Activated CD8-positive, alpha-beta T cell treated with anti-CD3 and anti-CD28 coated beads, Interleukin-2, amount 10 ng/mL, durations not matched to agents 7 days and 5 days (primary cell): Measurements from ENCODE around the gene MPRIP. TPM values are rescaled to one million over a fixed set of nuclear protein-coding genes. Genes with fewer than 3 reads are reported as not detected.

Experiments used
- ATAC-seq: fragments of 150-1000 bp; cut with Tn5 transposase; one replicate; pipeline ENCODE4 v1.10.0; 2021; ENCODE audit warnings: moderate library complexity
- CTCF ChIA-PET: fragments of 350-600 bp; sonication (Branson Sonifier 250); formaldehyde crosslinking; loops from one replicate; lab custom pipeline; 2021; ENCODE audit warnings: antibody characterized with exemption; lab: Charles Lee
- POLR2A ChIA-PET: fragments of 350-600 bp; sonication (Branson Sonifier 250); formaldehyde crosslinking; loops from one replicate; lab custom pipeline; 2021; ENCODE audit warnings: antibody characterized with exemption; lab: Charles Lee
- DNase-seq: peaks from one replicate; pipeline ENCODE4 v3.0.0-alpha.2; 2020
- H3K27ac Mint-ChIP-seq: one replicate; pipeline ENCODE4 v1.8.0; 2021; ENCODE audit warnings: mild to moderate bottlenecking, mixed read lengths
- H3K27me3 Mint-ChIP-seq: one replicate; pipeline ENCODE4 v1.8.0; 2021; ENCODE audit warnings: low read depth, mixed read lengths
- H3K36me3 Mint-ChIP-seq: one replicate; pipeline ENCODE4 v1.8.0; 2021; ENCODE audit warnings: low read depth, mixed read lengths
- H3K4me1 Mint-ChIP-seq: one replicate; pipeline ENCODE4 v1.8.0; 2021; ENCODE audit warnings: low read depth, mixed read lengths
- H3K4me3 Mint-ChIP-seq: one replicate; pipeline ENCODE4 v1.8.0; 2021; ENCODE audit warnings: mild to moderate bottlenecking, mixed read lengths
- H3K9me3 Mint-ChIP-seq: one replicate; pipeline ENCODE4 v1.8.0; 2022; ENCODE audit warnings: mixed read lengths; ENCODE audit not compliant: insufficient read depth
- total RNA-seq, 2 experiments: library from RNA; stranded (reverse); gene quantifications; one replicate each; pipeline ENCODE4 v1.2.3, GENCODE V29; 2021

MPRIP gene
- total RNA-seq, 2 experiments from 2014 or later: 217 to 226 TPM

- H3K27ac Mint-ChIP-seq: no peak overlapping the region
Observed at GRCh38 chr17:17035490-17035889, 6.8 kb upstream of the MPRIP start.

DNA sequence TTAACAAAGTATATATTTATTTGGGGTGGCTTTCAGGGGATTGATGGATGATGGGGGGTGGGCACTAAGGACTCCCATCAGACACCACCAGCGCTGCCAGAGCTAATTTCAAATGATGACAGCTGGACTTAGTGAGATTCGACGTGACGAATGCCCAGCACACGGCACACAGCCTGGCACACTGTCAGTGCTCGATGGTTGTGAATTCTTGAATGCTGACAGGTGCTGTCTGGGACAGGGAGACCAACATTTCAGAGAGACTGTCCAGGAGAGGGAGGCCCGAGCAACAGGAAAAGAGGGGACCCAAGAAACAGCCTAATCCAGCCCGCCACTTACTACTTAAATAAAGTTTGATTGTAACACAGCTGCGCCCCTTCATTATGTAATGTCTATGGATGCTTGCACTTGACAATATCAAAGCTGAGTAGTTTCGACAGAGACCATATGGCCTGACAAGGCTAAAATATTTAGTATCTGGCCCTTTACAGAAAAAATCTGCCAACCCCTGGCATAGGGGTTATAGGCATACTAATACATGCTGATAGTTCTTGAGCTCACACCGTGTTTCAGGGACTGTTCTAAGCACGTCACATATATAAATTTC lies 6.2 kb upstream of the MPRIP start:
- ATAC-seq (no peak), DNase-seq (no peak)
- Mint-ChIP-seq H3K27me3 (peaks cover 5% of the 10 kb centered on the region), H3K4me3 (no peak overlapping the region), H3K27ac (no peak overlapping the region), H3K9me3 (no peaks in the 10 kb centered on the region), H3K36me3 (no peaks in the 10 kb centered on the region), H3K4me1 (peaks cover under 1% of the 10 kb centered on the region)
- ChIA-PET POLR2A (interaction anchor here (0.6 to 0.8 kb wide), 2 partner anchors 24 to 210 kb away, joined by 3 read pairs; no protein-coding TSS in a partner anchor), CTCF (no interaction called here)

More at GRCh38 chr17:17035490-17035889, 6.8 kb upstream of the MPRIP start:
- Mint-ChIP-seq H3K4me1 (no peaks in the 10 kb centered on the region), H3K9me3 (no peaks in the 10 kb centered on the region), H3K27me3 (peaks cover 5% of the 10 kb centered on the region), H3K36me3 (no peaks in the 10 kb centered on the region), H3K4me3 (no peak overlapping the region)
- no peak for ATAC-seq
- CTCF ChIA-PET: interaction anchor here (1.7 kb wide), 1 partner anchor 44 kb away, joined by 3 read pairs; no protein-coding TSS in a partner anchor
- POLR2A ChIA-PET: interaction anchor here (0.6 kb wide), 1 partner anchor 211 kb away, joined by 3 read pairs; no protein-coding TSS in a partner anchor
- no peak for DNase-seq

DNA sequence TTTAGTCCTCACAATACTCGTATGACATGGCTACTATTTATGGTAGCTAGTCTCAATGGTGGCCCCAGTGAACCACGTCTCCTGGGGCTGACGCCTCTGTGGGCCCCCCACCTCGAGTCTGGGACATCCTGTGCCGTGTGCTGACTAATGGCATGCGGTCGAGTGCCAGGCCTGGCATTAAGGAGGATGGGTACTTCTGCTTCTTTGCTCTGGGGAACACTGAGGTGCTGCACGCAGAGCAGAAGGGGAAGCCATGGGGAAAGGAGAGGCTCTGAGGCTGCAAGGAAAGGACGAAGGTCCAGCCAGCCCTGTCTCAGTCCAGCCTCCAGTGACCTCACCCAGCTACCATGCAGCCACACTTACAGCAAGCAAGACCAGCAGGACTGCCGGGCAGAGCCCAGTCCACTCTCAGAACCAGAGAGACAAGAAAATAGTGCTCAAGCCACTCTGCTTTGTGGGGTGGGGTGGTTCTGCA lies 5.7 kb upstream of the MPRIP start:
- no peak overlapping the region for H3K4me3 Mint-ChIP-seq
- no peak for ATAC-seq
- peaks cover 5% of the 10 kb centered on the region for H3K27me3 Mint-ChIP-seq
- peaks cover 6% of the 10 kb centered on the region for H3K4me1 Mint-ChIP-seq
- H3K36me3 Mint-ChIP-seq: no peaks in the 10 kb centered on the region
- ChIA-PET CTCF (no interaction called here), POLR2A (interaction anchor here (0.8 kb wide), 1 partner anchor 24 kb away, joined by 3 read pairs; no protein-coding TSS in a partner anchor)
- DNase-seq: no peak
- H3K9me3 Mint-ChIP-seq: no peaks in the 10 kb centered on the region
- no peak overlapping the region for H3K27ac Mint-ChIP-seq

DNA sequence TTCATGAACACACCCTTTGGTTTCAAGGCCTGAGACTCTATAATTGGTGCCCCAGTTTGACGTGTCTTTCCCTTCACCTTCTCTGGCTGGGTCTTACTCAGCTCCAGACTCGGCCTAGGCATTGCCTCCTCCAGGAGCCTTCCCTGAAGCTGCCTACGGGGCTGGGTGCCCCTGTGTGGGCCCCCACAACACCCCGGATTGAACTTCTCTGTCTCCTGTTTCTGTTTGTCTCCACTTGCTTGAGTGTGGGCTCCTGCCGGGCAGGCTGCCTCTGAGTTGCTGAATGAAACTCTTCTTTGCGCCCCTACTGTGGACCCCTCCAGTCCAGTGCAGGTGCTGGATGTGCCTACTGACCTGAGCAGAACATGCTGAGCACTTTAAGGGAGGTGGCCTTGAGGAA lies 2.3 kb upstream of the MPRIP start:
- Mint-ChIP-seq H3K36me3 (peaks cover 4% of the 10 kb centered on the region), H3K4me1 (peaks cover 26% of the 10 kb centered on the region), H3K4me3 (no peak overlapping the region), H3K9me3 (no peaks in the 10 kb centered on the region), H3K27me3 (no peaks in the 10 kb centered on the region), H3K27ac (no peak overlapping the region)
- DNase-seq (no peak), ATAC-seq (no peak)
- POLR2A ChIA-PET: interaction anchor here (0.6 kb wide), 1 partner anchor 1324 kb away, joined by 3 read pairs; no protein-coding TSS in a partner anchor
- CTCF ChIA-PET: no interaction called here

DNA sequence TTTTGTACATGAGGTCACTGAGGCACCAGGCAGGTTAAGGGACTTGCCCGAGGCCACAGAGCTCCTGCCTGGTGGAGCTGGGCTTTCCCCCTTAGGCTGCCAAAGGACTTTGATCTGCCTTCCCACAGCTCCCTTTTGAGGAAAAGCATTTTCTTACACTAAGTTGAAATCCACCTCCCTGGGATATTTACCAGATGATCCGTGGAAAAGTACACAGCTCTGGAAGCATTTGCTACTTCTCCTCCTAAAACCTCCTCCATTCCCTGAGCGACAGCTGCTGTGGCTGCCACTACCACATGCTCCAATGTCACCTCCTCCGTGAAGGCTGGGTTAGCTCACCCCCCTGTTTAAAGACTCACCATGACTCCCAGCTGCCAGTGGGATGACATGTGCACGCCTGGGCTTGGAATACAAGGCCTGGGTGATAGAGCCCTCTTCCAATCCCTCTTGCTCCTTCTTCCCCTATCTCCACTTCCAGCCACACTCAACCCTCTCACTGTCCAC lies 1.2 kb upstream of the MPRIP start:
- Mint-ChIP-seq H3K9me3 (no peaks in the 10 kb centered on the region), H3K27ac (no peak overlapping the region), H3K27me3 (no peaks in the 10 kb centered on the region), H3K4me3 (peak overlapping the region; percentile 68), H3K4me1 (peaks cover 36% of the 10 kb centered on the region), H3K36me3 (peaks cover 10% of the 10 kb centered on the region)
- ATAC-seq (no peak), DNase-seq (no peak)
- CTCF ChIA-PET: interaction anchor here (1.0 kb wide), 1 partner anchor 67 kb away, joined by 3 read pairs; no protein-coding TSS in a partner anchor
- POLR2A ChIA-PET: interaction anchor here (1.1 kb wide), 1 partner anchor 113 kb away, joined by 3 read pairs; no protein-coding TSS in a partner anchor

- Mint-ChIP-seq H3K4me1 (peaks cover 39% of the 10 kb centered on the region), H3K36me3 (peaks cover 13% of the 10 kb centered on the region), H3K9me3 (no peaks in the 10 kb centered on the region), H3K4me3 (peak overlapping the region; percentile 68), H3K27ac (no peak overlapping the region), H3K27me3 (no peaks in the 10 kb centered on the region)
- DNase-seq (peak; percentile 98), ATAC-seq (peak; percentile 98)
- ChIA-PET CTCF (interaction anchor here (1.0 kb wide), 1 partner anchor 67 kb away, joined by 3 read pairs; no protein-coding TSS in a partner anchor), POLR2A (interaction anchor here (1.0 to 1.1 kb wide), 3 partner anchors 21 to 240 kb away, joined by 3 read pairs; partner anchors contain the start of gene COPS3)
Observed at GRCh38 chr17:17041571-17042383, 480 bp upstream of the MPRIP start.

DNA sequence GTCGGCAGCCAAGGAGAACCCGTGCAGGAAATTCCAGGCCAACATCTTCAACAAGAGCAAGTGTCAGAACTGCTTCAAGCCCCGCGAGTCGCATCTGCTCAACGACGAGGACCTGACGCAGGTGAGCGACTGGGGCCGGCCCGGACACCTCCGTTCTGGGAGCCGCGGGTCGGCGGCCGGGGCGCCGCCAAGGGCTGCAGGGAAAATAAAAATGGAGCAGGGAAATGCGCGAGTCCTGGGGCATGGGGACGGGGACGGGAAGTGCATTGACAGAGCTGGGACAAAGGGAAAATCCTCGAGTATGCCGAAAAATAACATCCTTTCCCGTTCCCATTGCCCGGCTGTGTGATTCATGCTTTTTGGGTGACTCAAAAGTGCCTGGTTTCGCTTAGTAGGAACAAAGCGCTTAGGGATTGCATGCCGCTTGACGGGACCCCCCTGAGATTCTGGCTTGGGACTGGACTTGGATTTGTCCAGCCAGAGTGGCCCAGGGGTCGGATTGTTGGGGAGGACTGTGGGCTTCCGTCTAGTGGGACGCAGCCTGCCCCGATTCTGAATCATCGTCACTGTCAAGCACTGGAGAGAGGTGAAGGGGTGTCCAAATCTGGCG lies 699 bp downstream of the MPRIP start:
- Mint-ChIP-seq H3K27ac (peak overlapping the region; percentile 76), H3K9me3 (no peaks in the 10 kb centered on the region), H3K27me3 (no peaks in the 10 kb centered on the region), H3K4me1 (peaks cover 46% of the 10 kb centered on the region), H3K4me3 (peak overlapping the region; percentile 95), H3K36me3 (peaks cover 16% of the 10 kb centered on the region)
- ChIA-PET POLR2A (interaction anchor here (1.0 kb wide), 1 partner anchor 20 kb away, joined by 3 read pairs; no protein-coding TSS in a partner anchor), CTCF (no interaction called here)
- peak; percentile 33 for DNase-seq
- ATAC-seq: peak; percentile 6

- Mint-ChIP-seq H3K4me3 (peak overlapping the region; percentile 95), H3K36me3 (peaks cover 16% of the 10 kb centered on the region), H3K27me3 (no peaks in the 10 kb centered on the region), H3K9me3 (no peaks in the 10 kb centered on the region), H3K4me1 (peaks cover 48% of the 10 kb centered on the region), H3K27ac (peak overlapping the region; percentile 76)
- ChIA-PET CTCF (no interaction called here), POLR2A (interaction anchor here (1.2 kb wide), 1 partner anchor 10 kb away, joined by 3 read pairs; no protein-coding TSS in a partner anchor)
- ATAC-seq (no peak), DNase-seq (peak; percentile 24)
Observed at GRCh38 chr17:17043461-17044271, 1.4 kb downstream of the MPRIP start.

DNA sequence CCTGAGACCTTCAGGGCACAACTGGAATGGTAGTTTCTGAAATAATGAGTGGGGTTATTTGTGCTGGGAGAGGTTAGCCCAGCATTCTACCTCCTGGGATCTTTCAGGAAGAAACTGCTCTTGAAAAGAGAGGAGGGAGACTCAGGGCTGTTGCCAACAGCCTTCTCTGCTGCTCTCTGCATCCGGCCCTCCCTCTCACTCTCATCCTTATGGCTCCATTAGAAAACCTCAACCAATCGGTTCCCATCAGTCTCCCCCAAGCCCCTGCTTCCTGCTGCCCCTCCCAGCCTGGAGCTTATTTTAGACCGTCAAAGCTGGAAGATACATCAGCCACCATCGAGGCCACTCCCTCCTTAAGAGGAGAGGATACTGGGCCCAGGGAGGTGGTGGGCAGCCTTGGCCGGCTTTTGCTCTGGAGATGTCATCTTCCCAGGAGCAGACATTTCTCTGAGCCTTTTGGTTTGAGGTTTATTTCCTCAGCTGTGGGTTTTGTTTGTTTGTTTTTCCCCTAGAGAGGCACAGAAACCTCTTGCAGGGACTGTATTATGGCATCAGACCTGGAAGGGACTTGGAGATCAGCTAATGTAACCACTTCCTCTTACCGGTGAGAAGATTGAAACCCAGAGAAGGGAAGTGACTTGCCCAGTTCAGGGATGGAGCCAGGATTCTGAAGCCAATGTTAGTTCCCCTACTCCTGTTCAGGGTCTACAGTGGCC lies 2.7 kb downstream of the MPRIP start:
- no peak for ATAC-seq
- CTCF ChIA-PET: interaction anchor here (0.8 kb wide), 1 partner anchor 101 kb away, joined by 3 read pairs; no protein-coding TSS in a partner anchor
- Mint-ChIP-seq H3K4me3 (peak overlapping the region; percentile 95), H3K9me3 (no peaks in the 10 kb centered on the region), H3K4me1 (peaks cover 51% of the 10 kb centered on the region), H3K36me3 (peaks cover 16% of the 10 kb centered on the region), H3K27ac (peak overlapping the region; percentile 54), H3K27me3 (no peaks in the 10 kb centered on the region)
- peak; percentile 28 for DNase-seq
- POLR2A ChIA-PET: interaction anchor here (1.2 to 1.3 kb wide), 2 partner anchors 9 to 236 kb away, joined by 3 to 4 read pairs; partner anchors contain the start of gene COPS3

DNA sequence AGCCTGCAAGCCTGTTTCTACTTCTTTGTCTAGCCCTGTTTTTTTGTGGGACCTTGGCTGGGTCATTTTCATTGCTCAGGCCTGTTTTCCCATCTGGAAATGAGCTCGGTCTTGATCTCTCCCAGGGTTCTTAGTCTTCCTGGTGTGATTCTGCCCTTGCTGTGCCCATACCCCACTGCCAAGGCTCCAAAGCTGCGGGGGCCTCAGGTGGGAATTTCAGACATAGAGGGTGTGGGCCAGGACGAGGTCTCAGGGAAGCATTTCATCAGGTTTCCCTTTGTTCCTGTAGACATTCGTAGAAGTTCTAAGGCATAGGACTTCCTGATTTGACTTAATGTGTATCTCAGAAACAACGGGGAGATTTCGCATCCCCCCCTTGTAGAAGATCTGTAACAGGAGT lies 5.8 kb downstream of the MPRIP start:
- CTCF ChIA-PET: no interaction called here
- H3K27me3 Mint-ChIP-seq: no peaks in the 10 kb centered on the region
- H3K36me3 Mint-ChIP-seq: peaks cover 15% of the 10 kb centered on the region
- no peaks in the 10 kb centered on the region for H3K9me3 Mint-ChIP-seq
- H3K4me3 Mint-ChIP-seq: no peak overlapping the region
- POLR2A ChIA-PET: no interaction called here
- H3K27ac Mint-ChIP-seq: no peak overlapping the region
- H3K4me1 Mint-ChIP-seq: peaks cover 66% of the 10 kb centered on the region
- ATAC-seq (no peak), DNase-seq (no peak)
